ENCODE results near the gene GINS2. TPM values are rescaled to one million over a fixed set of nuclear protein-coding genes. Genes with fewer than 3 reads are reported as not detected.
A peak's percentile ranks its signal among the peaks of the same experiment; 100 is the strongest.

Gene GINS2
- total RNA-seq, 1 experiment from 2014 or later: 25.2 TPM

DNA sequence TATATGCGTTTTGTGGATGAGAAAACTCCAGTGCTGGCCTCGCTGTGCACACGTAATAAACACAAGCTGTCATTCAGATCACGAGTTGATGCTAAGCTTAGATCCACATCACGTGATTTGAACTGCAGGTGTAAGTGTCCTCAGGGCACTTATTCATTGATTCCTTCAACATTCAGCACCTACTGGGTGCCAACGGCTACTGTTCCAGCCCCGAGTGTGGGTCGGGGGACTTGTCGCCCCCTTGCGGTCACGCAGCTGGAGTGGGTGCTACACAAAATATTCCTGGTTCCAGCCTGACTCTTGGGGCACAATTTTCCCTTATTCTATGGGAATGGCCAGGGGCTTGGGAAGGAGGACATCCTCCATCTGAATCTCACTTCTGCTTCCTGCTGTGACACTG, 29.9 kb upstream of the GINS2 start:
- BruUV-seq (replicated peaks): no TSS peak
- CTCF ChIA-PET: interaction anchor here (0.6 to 1.4 kb wide), 5 partner anchors 19 to 444 kb away, joined by 3 to 5 read pairs (median 3); no protein-coding TSS in a partner anchor
- H3K9me3 Mint-ChIP-seq (ENCODE audit: low read depth, unreplicated experiment): no peaks in the 10 kb centered on the region
- TF ChIP-seq, protein P1, sequence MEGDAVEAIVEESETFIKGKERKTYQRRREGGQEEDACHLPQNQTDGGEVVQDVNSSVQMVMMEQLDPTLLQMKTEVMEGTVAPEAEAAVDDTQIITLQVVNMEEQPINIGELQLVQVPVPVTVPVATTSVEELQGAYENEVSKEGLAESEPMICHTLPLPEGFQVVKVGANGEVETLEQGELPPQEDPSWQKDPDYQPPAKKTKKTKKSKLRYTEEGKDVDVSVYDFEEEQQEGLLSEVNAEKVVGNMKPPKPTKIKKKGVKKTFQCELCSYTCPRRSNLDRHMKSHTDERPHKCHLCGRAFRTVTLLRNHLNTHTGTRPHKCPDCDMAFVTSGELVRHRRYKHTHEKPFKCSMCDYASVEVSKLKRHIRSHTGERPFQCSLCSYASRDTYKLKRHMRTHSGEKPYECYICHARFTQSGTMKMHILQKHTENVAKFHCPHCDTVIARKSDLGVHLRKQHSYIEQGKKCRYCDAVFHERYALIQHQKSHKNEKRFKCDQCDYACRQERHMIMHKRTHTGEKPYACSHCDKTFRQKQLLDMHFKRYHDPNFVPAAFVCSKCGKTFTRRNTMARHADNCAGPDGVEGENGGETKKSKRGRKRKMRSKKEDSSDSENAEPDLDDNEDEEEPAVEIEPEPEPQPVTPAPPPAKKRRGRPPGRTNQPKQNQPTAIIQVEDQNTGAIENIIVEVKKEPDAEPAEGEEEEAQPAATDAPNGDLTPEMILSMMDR (IDR thresholded peaks at IDR 0.05; ENCODE audit: unreplicated experiment): peak; percentile 76
- H3K4me3 Mint-ChIP-seq (ENCODE audit: low read depth, unreplicated experiment): no peak overlapping the region
- peaks cover 19% of the 10 kb centered on the region for H3K27me3 Mint-ChIP-seq (ENCODE audit: unreplicated experiment)
- peak; percentile 77 for DNase-seq
- no peaks in the 10 kb centered on the region for H3K4me1 Mint-ChIP-seq (ENCODE audit: low read depth, unreplicated experiment)
- H3K27ac Mint-ChIP-seq (ENCODE audit: unreplicated experiment): no peak overlapping the region
- H3K36me3 Mint-ChIP-seq (ENCODE audit: insufficient read depth, unreplicated experiment): peaks cover 6% of the 10 kb centered on the region
- intact Hi-C loops (cut with micrococcal nuclease; ENCODE audit: unreplicated experiment): loop anchor here (1.0 to 10.0 kb wide), 3 partner anchors 32 to 324 kb away; partner anchors contain the start of gene C16orf74

DNA sequence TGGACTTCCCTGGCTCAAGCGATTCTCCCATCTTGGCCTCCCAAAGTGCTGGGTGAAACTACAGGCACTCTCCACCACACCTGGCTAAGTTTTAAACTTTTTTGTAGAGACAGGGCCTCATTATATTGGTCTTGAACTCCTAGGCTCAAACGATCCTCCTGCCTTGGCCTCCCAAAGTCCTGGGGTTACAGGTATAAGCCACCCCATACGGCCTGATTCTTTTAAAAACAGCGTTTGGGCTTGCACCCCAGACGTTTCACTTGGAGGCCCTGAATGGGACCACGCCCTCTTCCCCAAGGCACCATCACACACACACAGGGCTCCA, 29.4 kb upstream of the GINS2 start:
- Mint-ChIP-seq H3K36me3 (ENCODE audit: insufficient read depth, unreplicated experiment) (peaks cover 6% of the 10 kb centered on the region), H3K4me3 (ENCODE audit: low read depth, unreplicated experiment) (no peak overlapping the region), H3K27ac (ENCODE audit: unreplicated experiment) (no peak overlapping the region), H3K9me3 (ENCODE audit: low read depth, unreplicated experiment) (no peaks in the 10 kb centered on the region), H3K27me3 (ENCODE audit: unreplicated experiment) (peaks cover 19% of the 10 kb centered on the region), H3K4me1 (ENCODE audit: low read depth, unreplicated experiment) (no peaks in the 10 kb centered on the region)
- intact Hi-C loops (cut with micrococcal nuclease; ENCODE audit: unreplicated experiment): loop anchor here (1.0 to 10.0 kb wide), 3 partner anchors 33 to 323 kb away; partner anchors contain the start of gene C16orf74
- CTCF ChIA-PET: interaction anchor here (0.8 kb wide), 1 partner anchor 96 kb away, joined by 3 read pairs; no protein-coding TSS in a partner anchor
- DNase-seq: no peak
- no TSS peak for BruUV-seq (replicated peaks)
- TF ChIP-seq, protein P1 (IDR thresholded peaks at IDR 0.05; ENCODE audit: unreplicated experiment): no peak

DNA sequence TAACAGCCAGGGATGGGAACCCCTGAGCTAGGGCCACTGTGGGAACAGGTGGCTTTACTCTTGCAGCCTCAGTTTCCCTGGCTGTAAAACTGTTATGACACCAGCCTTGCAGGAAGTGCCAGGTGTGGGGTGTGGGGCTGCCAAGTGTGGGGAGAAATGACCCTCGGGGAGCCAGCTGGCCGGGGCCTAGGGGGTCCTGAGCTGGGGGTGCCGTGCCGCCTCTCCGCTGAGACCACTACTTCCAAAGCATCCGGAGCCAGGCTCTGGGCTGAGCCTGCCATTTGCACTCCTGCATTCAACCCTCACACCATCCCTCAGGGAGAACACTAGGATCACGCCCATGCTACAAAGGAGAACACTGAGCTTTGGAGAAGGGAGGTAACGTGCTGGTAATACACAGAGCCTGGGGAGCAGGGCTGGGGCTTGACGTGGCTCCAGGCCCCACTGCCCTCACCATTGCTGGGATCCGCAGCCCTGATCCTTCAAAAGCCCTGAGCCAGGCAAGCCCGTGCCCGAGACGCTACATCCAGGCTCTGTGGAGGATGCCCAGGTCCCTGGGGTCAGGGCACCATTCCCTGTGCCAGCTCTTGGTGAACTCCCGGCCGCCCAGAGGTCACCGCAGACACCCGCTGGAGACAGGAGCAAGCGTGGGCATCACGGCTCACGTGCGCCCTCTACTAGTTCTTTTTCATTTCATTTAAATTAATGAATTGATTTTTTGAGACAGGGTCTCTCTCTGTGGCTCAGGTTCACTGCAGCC, 28.8 kb upstream of the GINS2 start:
- no TSS peak for BruUV-seq (replicated peaks)
- CTCF ChIA-PET: no interaction called here
- intact Hi-C loops (cut with micrococcal nuclease; ENCODE audit: unreplicated experiment): loop anchor here (1.0 to 10.0 kb wide), 3 partner anchors 33 to 323 kb away; partner anchors contain the start of gene C16orf74
- H3K27ac Mint-ChIP-seq (ENCODE audit: unreplicated experiment): no peak overlapping the region
- H3K27me3 Mint-ChIP-seq (ENCODE audit: unreplicated experiment): peaks cover 19% of the 10 kb centered on the region
- TF ChIP-seq, protein P1 (IDR thresholded peaks at IDR 0.05; ENCODE audit: unreplicated experiment): peak; percentile 80
- H3K4me1 Mint-ChIP-seq (ENCODE audit: low read depth, unreplicated experiment): no peaks in the 10 kb centered on the region
- DNase-seq: peak; percentile 79
- no peak overlapping the region for H3K4me3 Mint-ChIP-seq (ENCODE audit: low read depth, unreplicated experiment)
- no peaks in the 10 kb centered on the region for H3K9me3 Mint-ChIP-seq (ENCODE audit: low read depth, unreplicated experiment)
- H3K36me3 Mint-ChIP-seq (ENCODE audit: insufficient read depth, unreplicated experiment): peaks cover 6% of the 10 kb centered on the region

DNA sequence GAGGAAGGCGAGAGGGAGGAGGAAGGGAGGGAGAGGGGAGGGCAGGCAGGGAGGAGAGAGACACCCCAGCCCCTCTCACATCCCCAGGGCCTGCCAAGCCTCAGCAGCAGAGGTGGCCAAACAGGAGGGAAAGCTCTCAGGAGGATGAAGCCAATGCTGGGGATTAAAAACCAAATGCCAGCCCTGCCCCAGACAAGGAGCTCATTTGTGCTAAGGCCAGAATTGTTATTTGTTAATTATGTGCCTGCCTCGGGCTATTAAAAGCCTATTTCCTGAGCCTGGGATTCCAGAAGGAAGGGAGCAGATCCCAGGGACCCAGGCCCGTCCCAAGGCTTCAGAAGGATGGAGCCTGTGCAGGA, 27.9 kb upstream of the GINS2 start:
- no peaks in the 10 kb centered on the region for H3K9me3 Mint-ChIP-seq (ENCODE audit: low read depth, unreplicated experiment)
- intact Hi-C loops (cut with micrococcal nuclease; ENCODE audit: unreplicated experiment): loop anchor here (10.0 kb wide), 1 partner anchor 322 kb away; no protein-coding TSS in a partner anchor
- TF ChIP-seq, protein P1 (IDR thresholded peaks at IDR 0.05; ENCODE audit: unreplicated experiment): no peak
- CTCF ChIA-PET: interaction anchor here (0.6 to 0.7 kb wide), 3 partner anchors 484 to 1337 kb away, joined by 3 read pairs; no protein-coding TSS in a partner anchor
- no peaks in the 10 kb centered on the region for H3K4me1 Mint-ChIP-seq (ENCODE audit: low read depth, unreplicated experiment)
- no TSS peak for BruUV-seq (replicated peaks)
- H3K27ac Mint-ChIP-seq (ENCODE audit: unreplicated experiment): no peak overlapping the region
- no peak overlapping the region for H3K4me3 Mint-ChIP-seq (ENCODE audit: low read depth, unreplicated experiment)
- peaks cover 19% of the 10 kb centered on the region for H3K27me3 Mint-ChIP-seq (ENCODE audit: unreplicated experiment)
- DNase-seq: no peak
- H3K36me3 Mint-ChIP-seq (ENCODE audit: insufficient read depth, unreplicated experiment): peaks cover 6% of the 10 kb centered on the region

All from Calu3 (cell line).